GM23248 (cell line): Measurements from ENCODE around the gene AADACL4. TPM values are rescaled to one million over a fixed set of nuclear protein-coding genes. Genes with fewer than 3 reads are reported as not detected.
"Not testable (repeated sequence)": the region's sequence is repeated elsewhere in the genome, so short reads cannot be mapped to it uniquely, and the experiment has no call there.

ENCODE experiments used
- DNase-seq: peaks from one replicate; pipeline ENCODE4 v3.0.0-alpha.2; 2015
- H2AFZ ChIP-seq: fragments of 200-600 bp; sonication (generic); 2 replicates; pipeline ENCODE4 v1.6.1; 2016; ENCODE audit warnings: antibody characterized with exemption
- H3F3A ChIP-seq: fragments of 200-600 bp; sonication (generic); 2 replicates; pipeline ENCODE4 v1.6.1; 2016; ENCODE audit warnings: mild to moderate bottlenecking, antibody characterized with exemption, mixed run types; ENCODE audit not compliant: insufficient read depth
- H3K27ac ChIP-seq: fragments of 200-600 bp; sonication (generic); 2 replicates; pipeline ENCODE4 v1.5.1; 2016; ENCODE audit warnings: mild to moderate bottlenecking
- H3K27me3 ChIP-seq: fragments of 200-600 bp; sonication (generic); replicated peaks from 2 replicates; pipeline ENCODE4 v1.6.1; 2016; ENCODE audit warnings: mild to moderate bottlenecking; ENCODE audit not compliant: insufficient read depth
- H3K36me3 ChIP-seq: fragments of 200-600 bp; sonication (generic); 2 replicates; pipeline ENCODE4 v1.6.1; 2016; ENCODE audit warnings: low read depth, mild to moderate bottlenecking
- H3K4me1 ChIP-seq: fragments of 200-600 bp; sonication (generic); 2 replicates; pipeline ENCODE4 v1.6.1; 2016; ENCODE audit warnings: mild to moderate bottlenecking; ENCODE audit not compliant: insufficient read depth
- H3K4me2 ChIP-seq: fragments of 200-600 bp; sonication (generic); one replicate; pipeline ENCODE4 v1.6.1; 2016; ENCODE audit warnings: mild to moderate bottlenecking; ENCODE audit not compliant: unreplicated experiment
- H3K4me3 ChIP-seq: fragments of 200-600 bp; sonication (generic); 2 replicates; pipeline ENCODE4 v1.5.1; 2016; ENCODE audit warnings: mild to moderate bottlenecking
- H3K79me2 ChIP-seq: fragments of 200-600 bp; sonication (generic); 2 replicates; pipeline ENCODE4 v1.6.1; 2016; ENCODE audit warnings: mild to moderate bottlenecking; ENCODE audit not compliant: insufficient read depth
- H3K9ac ChIP-seq: fragments of 200-600 bp; sonication (generic); 2 replicates; pipeline ENCODE4 v1.6.1; 2016; ENCODE audit warnings: mild to moderate bottlenecking
- H3K9me2 ChIP-seq: fragments of 200-600 bp; sonication (generic); 2 replicates; pipeline ENCODE4 v1.6.1; 2016; ENCODE audit warnings: mixed run types, mild to moderate bottlenecking, moderate library complexity; ENCODE audit not compliant: insufficient read depth
- H3K9me3 ChIP-seq: fragments of 200-600 bp; sonication (generic); one replicate; pipeline ENCODE4 v1.6.1; 2017; ENCODE audit warnings: low read depth
- H4K20me1 ChIP-seq: fragments of 200-600 bp; sonication (generic); 2 replicates; pipeline ENCODE4 v1.6.0; 2016; ENCODE audit not compliant: insufficient read depth
- EZH2 ChIP-seq: fragments of 200-600 bp; sonication (generic); IDR thresholded peaks from 2 replicates; pipeline ENCODE4 v1.6.1; 2018; ENCODE audit warnings: antibody characterized with exemption, mild to moderate bottlenecking; ENCODE audit not compliant: insufficient read depth, poor library complexity, severe bottlenecking
- EZH2phosphoT487 ChIP-seq: fragments of 200-600 bp; sonication (generic); IDR thresholded peaks from 2 replicates; pipeline ENCODE4 v1.6.1; 2018; ENCODE audit warnings: antibody characterized with exemption, moderate library complexity, mild to moderate bottlenecking, low read depth; ENCODE audit not compliant: insufficient read depth
- WGBS, 2 experiments: methylation state at CpG; one replicate each; pipeline ENCODE4 v1.1.6; 2015 to 2017; ENCODE audit warnings: low lambda C conversion rate in 2 of 2, low coverage in 1 of 2; ENCODE audit errors: missing lambda C conversion rate in 2 of 2; 5-methylcytosine and 5-hydroxymethylcytosine counted together
- in situ Hi-C: fragments of 300-500 bp; cut with MboI; formaldehyde crosslinking; loops from 2 replicates; pipeline ENCODE4 v1.15.0; 2020
- polyA plus RNA-seq: library from polyadenylated mRNA; unstranded; fragments of >200 nt; fragmentation: Nextera tagmentation; extraction: Ambion mirVana; gene quantifications from 2 replicates; pipeline ENCODE4 v1.2.1, GENCODE V29; 2016
- total RNA-seq: library from RNA; depleted of rRNA; stranded (reverse); fragments of >200 nt; shearing (Covaris generic); gene quantifications from 2 replicates; pipeline ENCODE4 v1.2.3, GENCODE V29; 2014

The AADACL4 gene
- total and polyA plus RNA-seq, 2 experiments from 2014 or later: not detected

DNA sequence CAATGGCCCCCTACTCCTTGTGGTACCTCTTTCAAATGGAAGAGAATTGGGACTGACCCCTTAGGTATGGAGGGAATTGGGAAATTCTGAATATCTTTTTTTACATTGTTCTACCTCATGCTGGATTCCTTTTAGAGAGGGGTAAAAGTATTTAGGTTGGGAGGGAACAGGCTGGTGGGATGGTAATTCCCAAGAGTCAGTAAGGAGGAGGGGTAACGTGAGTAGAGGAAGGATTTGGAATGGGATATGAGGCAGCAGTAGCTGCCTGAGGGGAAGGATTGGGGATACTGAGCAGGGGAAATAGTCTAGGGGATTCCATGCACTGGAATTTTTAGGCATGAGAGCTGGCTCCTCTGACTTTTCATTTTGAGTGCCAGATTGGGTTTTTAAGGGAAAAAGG, 68.2 kb downstream of the AADACL4 start:
- no peak for TF ChIP-seq EZH2phosphoT487
- no peak for TF ChIP-seq EZH2
- 54 to 86% methylated on average over 1 of the region's 1 CpG for WGBS, 2 experiments
- in situ Hi-C loops: no loop called here

DNA sequence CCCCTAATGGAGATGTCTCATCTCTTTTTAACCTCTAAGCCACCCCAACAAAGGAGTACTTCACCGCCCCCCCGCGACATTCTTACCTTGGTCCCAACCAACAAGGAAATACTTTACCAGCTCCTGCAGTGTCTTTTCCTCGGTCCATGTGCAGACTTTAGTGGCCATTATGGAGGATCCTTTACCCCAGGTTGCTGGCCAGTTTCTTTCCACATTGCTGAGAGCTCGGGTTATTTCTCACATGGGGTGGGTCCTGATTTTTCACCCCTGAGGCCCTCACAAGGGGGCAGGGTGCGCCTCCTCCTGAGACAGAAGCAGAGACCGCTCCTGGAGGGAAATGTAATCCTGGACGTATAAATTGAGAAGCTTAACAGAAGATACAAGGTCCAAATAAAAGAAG, 69.0 kb downstream of the AADACL4 start:
- no peak for DNase-seq
- peaks cover 44% of the 10 kb centered on the region for H3K4me1 ChIP-seq
- H3K9me3 ChIP-seq: no peaks in the 10 kb centered on the region
- H3K27me3 ChIP-seq: no peaks in the 10 kb centered on the region
- no peaks in the 10 kb centered on the region for H3K79me2 ChIP-seq
- H3K36me3 ChIP-seq: no peaks in the 10 kb centered on the region
- H3K9ac ChIP-seq: no peak overlapping the region
- in situ Hi-C loops: no loop called here
- no peak overlapping the region for H2AFZ ChIP-seq
- 74 to 75% methylated on average over 8 of the region's 8 CpGs for WGBS, 2 experiments
- H3K9me2 ChIP-seq: no peaks in the 10 kb centered on the region
- H3K4me3 ChIP-seq: no peak overlapping the region
- H4K20me1 ChIP-seq: no peaks in the 10 kb centered on the region
- TF ChIP-seq EZH2 (no peak), EZH2phosphoT487 (no peak)
- no peak overlapping the region for H3K27ac ChIP-seq
- H3K4me2 ChIP-seq: no peak overlapping the region
- peaks cover 24% of the 10 kb centered on the region; the same call in 1 of the 2 replicates for H3F3A ChIP-seq

More for the DNA sequence above, 68.2 kb downstream of the AADACL4 start:
- H3K9me3 ChIP-seq: no peaks in the 10 kb centered on the region
- no peak overlapping the region for H2AFZ ChIP-seq
- H3K4me3 ChIP-seq: no peak overlapping the region
- H4K20me1 ChIP-seq: no peaks in the 10 kb centered on the region
- H3K79me2 ChIP-seq: no peaks in the 10 kb centered on the region
- H3K4me1 ChIP-seq: peaks cover 44% of the 10 kb centered on the region
- H3K27ac ChIP-seq: no peak overlapping the region
- H3K9me2 ChIP-seq: no peaks in the 10 kb centered on the region
- H3K36me3 ChIP-seq: no peaks in the 10 kb centered on the region
- H3K4me2 ChIP-seq: no peak overlapping the region
- no peak overlapping the region for H3K9ac ChIP-seq
- no peak for DNase-seq
- no peaks in the 10 kb centered on the region for H3K27me3 ChIP-seq
- H3F3A ChIP-seq: peaks cover 24% of the 10 kb centered on the region; the same call in 1 of the 2 replicates

- peaks cover 39% of the 10 kb centered on the region for H3K4me1 ChIP-seq
- H3K36me3 ChIP-seq, DNase-seq, H3K4me3 ChIP-seq, in situ Hi-C loops, H3K27ac ChIP-seq, H3K9ac ChIP-seq, H2AFZ ChIP-seq, H3K9me2 ChIP-seq, H4K20me1 ChIP-seq, H3K9me3 ChIP-seq, H3K79me2 ChIP-seq, H3K27me3 ChIP-seq, H3K4me2 ChIP-seq: not testable (repeated sequence)
- 66 to 74% methylated on average over 5 of the region's 5 CpGs for WGBS, 2 experiments
- H3F3A ChIP-seq: peaks cover 20% of the 10 kb centered on the region; the same call in 1 of the 2 replicates
Observed at GRCh38 chr1:12713651-12714050, 69.8 kb downstream of the AADACL4 start.

DNA sequence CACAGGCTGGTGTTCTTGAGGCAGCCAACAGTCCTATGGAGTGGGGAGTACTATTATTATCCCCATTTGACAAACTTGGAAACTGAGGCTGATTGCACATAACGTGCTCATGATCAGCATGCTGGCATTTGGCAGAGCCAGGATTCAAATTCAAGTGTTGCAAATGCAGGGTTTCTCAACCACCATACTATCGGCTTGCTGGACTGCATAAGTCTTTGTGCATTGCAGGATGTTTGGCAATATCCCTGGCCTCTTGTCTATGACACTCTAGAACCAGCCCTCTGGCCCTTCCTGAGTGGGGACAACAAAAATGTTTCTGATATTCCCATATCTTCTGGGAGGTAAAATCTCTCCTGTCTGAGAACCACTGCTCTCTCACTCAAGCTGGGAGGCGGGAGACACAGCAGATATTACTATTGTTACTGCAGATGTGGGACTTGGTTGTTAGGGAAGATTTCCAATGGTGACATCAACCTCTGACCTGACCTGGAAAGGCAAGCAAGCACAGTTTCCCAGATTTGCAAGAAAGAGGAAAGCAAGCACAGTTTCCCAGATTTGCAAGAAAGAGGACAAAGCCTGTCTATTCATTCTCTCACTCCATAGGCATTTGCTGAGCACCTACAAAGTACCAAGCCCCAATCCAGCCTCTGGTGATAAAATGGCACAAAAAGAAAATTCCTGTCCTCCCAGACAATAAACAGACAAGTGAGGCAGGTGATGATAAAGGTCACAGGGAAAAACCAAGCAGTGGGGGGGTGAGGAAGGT, 71.0 kb downstream of the AADACL4 start:
- no peaks in the 10 kb centered on the region for H3K36me3 ChIP-seq
- in situ Hi-C loops: no loop called here
- no peak for DNase-seq
- TF ChIP-seq EZH2: no peak
- no peak for TF ChIP-seq EZH2phosphoT487
- no peaks in the 10 kb centered on the region for H3K9me3 ChIP-seq
- H2AFZ ChIP-seq: no peak overlapping the region
- 57 to 66% methylated on average over 3 of the region's 3 CpGs for WGBS, 2 experiments
- no peak overlapping the region for H3K9ac ChIP-seq
- H3F3A ChIP-seq: peaks cover 8% of the 10 kb centered on the region; the same call in 1 of the 2 replicates
- no peaks in the 10 kb centered on the region for H4K20me1 ChIP-seq
- no peaks in the 10 kb centered on the region for H3K9me2 ChIP-seq
- H3K4me1 ChIP-seq: peaks cover 26% of the 10 kb centered on the region
- no peaks in the 10 kb centered on the region for H3K79me2 ChIP-seq
- no peak overlapping the region for H3K4me2 ChIP-seq
- no peaks in the 10 kb centered on the region for H3K27me3 ChIP-seq
- no peak overlapping the region for H3K27ac ChIP-seq
- no peak overlapping the region for H3K4me3 ChIP-seq
